ENCODE data around the gene FNDC3A.

Gene FNDC3A

GRCh38 chr13:49164712-49165111, 189.0 kb downstream of the FNDC3A start:
- DNase-seq, result no peak

- no peak for DNase-seq
These were observed 190.4 kb downstream of the FNDC3A start for GRCh38 chr13:49165798-49166752.

GRCh38 chr13:49171359-49171758, 195.6 kb downstream of the FNDC3A start:
- no peak for DNase-seq

- no peak for DNase-seq
These were observed 208.1 kb downstream of the FNDC3A start for GRCh38 chr13:49183672-49184325.

- DNase-seq, result no peak
These were observed 208.9 kb downstream of the FNDC3A start for GRCh38 chr13:49184621-49185020.

- no peak for DNase-seq
These were observed 209.6 kb downstream of the FNDC3A start for GRCh38 chr13:49185264-49185663.

- DNase-seq, result no peak
These were observed 215.2 kb downstream of the FNDC3A start for GRCh38 chr13:49190901-49191300.

- no peak for DNase-seq
These were observed 230.9 kb downstream of the FNDC3A start for GRCh38 chr13:49206641-49207040.

GRCh38 chr13:49208619-49209018, 232.9 kb downstream of the FNDC3A start:
- DNase-seq, result no peak

- DNase-seq, result no peak
These were observed 234.4 kb downstream of the FNDC3A start for GRCh38 chr13:49210114-49210513.

- DNase-seq, result no peak
These were observed 235.0 kb downstream of the FNDC3A start for GRCh38 chr13:49210669-49211068.

- DNase-seq, result no peak
These were observed 237.8 kb downstream of the FNDC3A start for GRCh38 chr13:49213539-49213938.

GRCh38 chr13:49213997-49214916, 238.5 kb downstream of the FNDC3A start:
- DNase-seq, result no peak

GRCh38 chr13:49214917-49215376, 239.2 kb downstream of the FNDC3A start:
- peak; percentile 64 for DNase-seq

- DNase-seq, result no peak
These were observed 240.6 kb downstream of the FNDC3A start for GRCh38 chr13:49216334-49216733.

GRCh38 chr13:49217962-49218492, 242.3 kb downstream of the FNDC3A start:
- no peak for DNase-seq

GRCh38 chr13:49218493-49219051, 242.9 kb downstream of the FNDC3A start:
- no peak for DNase-seq

- DNase-seq, result no peak
These were observed 243.9 kb downstream of the FNDC3A start for GRCh38 chr13:49219647-49220035.

GRCh38 chr13:49220036-49220855, 244.5 kb downstream of the FNDC3A start, which contains the start of gene MLNR:
Gene MLNR (plus strand): TSS chr13:49220338. CDS start chr13:49220338, 0 bp downstream.
- peak; percentile 28 for DNase-seq

- no peak for DNase-seq
These were observed 245.3 kb downstream of the FNDC3A start for GRCh38 chr13:49220856-49221589.

GRCh38 chr13:49221590-49221965, 245.9 kb downstream of the FNDC3A start:
- DNase-seq, result no peak
